DMS79 treated with DMSO at 0.1 percent for 48 hours (cell line): ENCODE measurements around the gene AUTS2.

ENCODE experiments used
- DNase-seq: peaks from one replicate; lab custom pipeline; 2025; lab: John Stamatoyannopoulos, UW

The AUTS2 gene

DNA sequence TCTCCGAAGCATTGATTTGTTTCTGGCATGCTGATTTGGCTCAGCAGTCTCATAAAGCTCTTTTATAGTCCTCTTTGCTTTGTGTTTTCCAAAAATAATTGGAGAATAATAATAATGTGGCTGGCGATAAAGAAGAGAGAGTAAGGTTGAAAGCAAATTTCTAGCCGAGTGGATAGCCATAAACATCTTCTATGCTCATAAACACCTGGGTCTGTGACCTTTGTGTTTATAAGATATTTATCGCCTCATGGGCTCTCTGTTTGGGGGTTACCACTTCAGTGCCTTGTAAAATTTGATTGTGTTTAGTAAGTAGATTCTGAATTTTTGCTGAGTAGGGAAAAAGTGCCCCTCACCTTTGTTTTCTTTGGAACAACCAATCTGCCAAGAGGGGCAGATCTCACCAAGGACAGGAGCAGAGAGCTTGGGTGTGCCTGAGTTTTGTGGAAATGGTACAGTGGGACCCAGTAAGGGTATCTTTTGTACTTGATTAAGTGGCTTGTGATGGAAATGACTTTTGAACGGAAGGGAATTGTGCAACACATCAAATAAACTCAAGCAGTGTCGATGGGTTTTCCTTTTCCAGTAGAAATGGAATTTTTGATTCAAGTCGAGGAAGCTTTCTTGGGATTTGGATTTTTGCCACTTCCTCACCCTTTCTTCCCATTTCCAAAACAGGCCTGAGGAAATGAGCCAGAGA, 220.5 kb downstream of the AUTS2 start:
- no peak for DNase-seq

DNA sequence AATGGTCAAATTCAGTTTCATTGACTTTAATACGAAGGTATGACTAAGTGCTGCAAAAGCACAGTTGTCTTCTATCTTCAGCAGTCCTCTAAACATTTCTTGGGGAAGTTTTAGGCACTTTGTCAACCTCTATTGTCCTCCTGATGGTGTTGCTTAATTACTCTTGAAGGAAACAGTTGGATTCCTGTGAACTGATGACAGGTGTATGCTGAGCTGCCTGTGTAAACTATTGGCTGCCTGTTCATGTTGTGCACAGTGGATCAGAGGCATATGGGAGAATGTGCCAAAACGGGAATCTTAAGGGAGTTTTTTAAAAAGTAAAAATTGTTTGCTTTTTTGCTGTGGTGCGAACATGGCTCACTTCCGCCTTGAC, 221.0 kb downstream of the AUTS2 start:
- no peak for DNase-seq

DNA sequence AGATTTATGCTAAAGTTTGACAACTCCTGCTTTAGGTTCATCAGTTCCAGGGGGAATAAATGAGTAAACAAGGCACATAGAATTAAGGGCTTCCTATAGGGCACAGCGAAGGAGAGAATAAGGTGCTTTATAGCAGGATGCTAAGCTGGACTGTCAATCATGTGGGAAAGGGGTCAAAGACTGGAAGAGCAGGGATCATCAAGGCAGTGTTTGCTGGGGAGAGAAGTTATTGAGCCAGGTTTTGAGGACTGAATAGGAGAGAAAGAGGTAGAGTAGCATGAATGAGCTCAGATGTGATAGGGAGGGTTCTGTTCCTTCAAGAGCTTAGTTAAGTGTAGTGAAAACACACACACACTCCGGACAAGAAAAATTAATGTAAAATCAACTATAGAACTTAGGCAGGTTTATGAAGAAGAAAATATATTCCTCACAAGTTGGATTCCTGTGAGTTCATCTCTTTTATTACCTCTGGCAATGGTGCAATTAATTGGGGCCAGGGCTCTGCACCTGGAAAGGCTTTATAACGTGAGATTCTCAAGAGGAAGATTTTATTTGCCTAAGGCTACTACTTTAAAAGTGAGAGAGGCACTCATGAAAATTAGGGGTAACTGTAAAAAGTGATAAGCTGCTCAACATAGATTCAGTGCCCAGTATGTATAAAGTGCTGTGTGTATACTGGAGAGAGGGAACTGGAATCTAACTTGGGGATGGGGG, 222.4 kb downstream of the AUTS2 start:
- DNase-seq: peak; percentile 86

DNA sequence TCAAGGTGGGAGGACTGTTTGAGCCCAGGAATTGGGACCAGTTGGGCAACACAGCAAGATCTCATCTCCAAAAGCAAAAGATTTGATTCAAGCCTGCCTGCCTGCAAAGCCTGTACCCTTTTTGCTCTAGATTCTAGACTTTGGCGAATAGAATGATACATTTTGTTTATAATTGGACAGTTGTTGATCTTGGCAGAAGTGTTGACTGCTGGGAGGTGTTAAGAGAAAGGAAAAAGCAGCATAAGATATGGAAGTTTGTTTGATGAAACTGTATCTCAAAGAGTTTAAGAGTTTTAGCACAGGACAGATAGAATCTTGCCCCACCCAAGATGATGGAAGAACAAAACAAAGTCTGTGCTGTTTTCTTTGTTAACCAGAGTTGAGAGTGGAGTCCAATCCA, 224.1 kb downstream of the AUTS2 start:
- no peak for DNase-seq

DNA sequence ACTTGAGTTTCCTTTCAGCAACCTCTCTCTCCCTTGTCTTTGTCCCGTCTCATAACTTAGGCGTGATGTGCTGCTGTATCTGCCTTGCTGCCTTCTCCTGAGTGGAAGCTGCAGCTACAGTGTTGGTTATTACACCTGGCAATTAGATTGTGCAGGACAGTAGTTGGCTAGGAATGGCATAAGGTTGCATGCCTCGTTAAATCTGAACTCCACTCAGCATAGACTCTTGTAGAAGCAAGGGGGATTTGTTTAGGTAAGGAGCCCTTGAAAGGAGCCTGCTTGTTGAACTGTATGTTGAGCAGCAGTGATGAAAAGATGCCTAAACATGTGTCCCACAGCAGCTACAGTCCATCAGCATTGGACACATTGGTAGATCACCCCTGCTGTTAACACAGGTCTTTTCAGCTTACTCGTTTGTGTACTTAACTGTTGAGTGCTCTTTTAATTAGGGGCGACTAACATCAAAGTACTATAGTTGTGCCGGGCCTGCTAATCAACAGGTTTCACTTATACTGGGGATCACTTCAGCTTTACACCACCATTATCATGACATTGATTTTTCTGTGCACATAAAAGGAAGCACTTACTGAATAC, 225.0 kb downstream of the AUTS2 start:
- peak; percentile 96 for DNase-seq

DNA sequence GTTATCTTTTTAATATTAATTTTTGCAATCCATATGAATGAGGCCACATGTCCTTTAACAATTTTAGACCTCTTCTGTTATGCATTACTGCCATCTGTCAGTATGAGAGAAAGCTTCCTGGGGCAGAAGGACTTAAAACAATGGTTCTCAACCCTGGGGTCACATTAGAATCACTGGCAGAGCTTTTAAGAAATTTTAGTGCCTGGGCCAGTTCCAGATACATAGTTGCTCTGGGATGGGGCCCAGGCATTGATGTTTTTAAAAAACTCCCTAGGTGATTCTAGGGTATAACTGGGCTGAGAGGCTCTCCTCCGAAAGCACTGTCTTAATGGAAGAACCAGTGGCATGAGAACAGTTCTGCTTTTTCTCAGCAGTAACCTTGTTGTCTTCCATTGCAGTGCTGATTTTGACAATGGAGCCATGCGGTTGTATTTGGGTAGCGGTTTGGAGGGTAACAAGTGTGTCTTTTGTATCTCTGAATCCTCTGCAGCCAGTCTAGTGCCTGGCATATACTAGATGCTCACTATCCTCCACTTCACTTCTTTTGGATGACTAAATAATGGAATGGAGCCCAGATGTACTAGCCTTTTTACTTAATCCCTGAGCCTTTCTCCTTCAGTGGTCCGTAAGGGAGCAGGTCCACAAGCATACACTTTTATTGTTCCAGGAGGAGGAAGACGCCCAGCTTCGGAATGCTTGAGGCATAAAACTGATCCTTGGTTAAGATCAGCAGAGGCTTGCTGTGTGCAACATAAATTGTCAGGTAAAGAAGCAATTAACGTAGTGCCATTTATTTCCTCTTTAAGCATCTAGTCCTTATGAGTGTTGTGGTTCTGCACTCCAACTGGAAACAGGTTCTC, 227.1 kb downstream of the AUTS2 start:
- peak; percentile 83 for DNase-seq

DNA sequence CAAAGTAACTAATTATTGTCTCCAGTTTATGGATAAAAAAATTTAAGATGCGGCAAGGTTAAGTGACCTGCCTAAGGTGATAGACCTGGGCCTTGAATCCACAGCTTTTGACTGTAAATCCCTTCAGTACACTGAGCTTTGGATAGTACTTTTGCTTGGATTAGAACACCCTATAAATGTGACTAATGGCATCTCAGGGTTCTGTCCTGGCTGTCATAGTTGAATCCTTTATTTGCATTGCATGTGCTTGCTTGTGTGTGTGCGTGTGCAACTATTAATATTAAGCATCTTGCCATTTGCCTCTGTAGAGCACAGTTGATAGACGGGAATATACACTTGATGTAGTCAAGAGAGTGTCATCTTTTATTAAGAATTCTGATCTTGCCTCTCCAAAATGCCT, 228.0 kb downstream of the AUTS2 start:
- peak; percentile 21 for DNase-seq

DNA sequence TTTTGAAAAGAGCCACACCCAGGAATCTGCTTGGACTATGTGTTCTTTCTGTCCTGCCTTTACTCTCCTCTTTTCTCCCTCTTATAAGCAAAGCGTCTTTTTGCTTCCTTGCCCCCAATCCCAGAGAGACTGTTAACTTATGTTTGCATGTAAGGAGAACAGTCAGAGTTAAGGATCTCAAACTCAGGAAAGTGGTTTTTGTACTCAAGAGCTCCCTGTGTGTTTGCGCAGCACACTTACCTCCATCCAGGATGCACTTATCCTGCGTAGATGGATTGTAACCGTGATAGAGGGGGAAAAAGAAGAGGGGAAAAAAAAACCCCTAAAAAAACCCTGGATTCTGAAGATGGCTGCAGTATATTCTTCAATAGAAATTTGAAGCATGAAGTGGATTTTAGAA, 228.9 kb downstream of the AUTS2 start:
- no peak for DNase-seq

DNA sequence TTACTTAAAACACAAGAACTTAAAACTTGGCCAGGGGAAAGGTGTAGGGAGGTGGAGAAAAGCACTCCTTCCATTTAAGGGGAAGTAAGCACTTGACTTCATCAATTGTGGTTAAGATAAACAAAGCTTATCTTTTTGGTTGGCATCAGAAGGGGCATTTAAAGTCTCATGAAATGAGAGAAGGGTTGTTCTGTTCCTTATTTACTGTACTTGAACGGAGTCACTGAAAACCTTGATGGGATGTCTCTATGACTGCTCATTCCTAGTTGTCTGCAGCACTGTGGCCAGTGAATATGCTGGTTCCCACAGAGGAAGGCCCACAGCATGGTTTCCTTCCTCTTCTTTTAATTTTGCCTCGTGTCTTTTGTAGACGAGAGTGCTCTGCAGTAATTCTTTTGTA, 229.3 kb downstream of the AUTS2 start:
- peak; percentile 98 for DNase-seq

DNA sequence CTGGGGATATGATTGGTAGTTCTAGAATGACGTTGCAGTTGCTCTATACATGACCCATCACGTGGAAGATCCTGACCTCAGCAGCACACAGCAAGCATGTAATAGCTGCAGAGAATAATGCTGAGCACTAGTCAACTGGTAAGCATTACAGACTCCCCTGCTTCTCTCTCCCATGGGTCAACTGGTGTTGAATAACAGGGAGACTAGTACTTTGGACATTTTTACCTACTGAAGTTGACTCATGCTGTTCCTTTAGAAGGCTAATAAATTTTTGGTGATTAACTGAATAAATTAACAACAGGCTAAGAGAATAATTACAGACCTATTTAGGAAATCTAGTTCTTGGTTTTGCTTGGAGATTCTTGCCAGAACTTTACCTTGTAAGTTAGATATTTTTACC, 234.1 kb downstream of the AUTS2 start:
- no peak for DNase-seq

DNA sequence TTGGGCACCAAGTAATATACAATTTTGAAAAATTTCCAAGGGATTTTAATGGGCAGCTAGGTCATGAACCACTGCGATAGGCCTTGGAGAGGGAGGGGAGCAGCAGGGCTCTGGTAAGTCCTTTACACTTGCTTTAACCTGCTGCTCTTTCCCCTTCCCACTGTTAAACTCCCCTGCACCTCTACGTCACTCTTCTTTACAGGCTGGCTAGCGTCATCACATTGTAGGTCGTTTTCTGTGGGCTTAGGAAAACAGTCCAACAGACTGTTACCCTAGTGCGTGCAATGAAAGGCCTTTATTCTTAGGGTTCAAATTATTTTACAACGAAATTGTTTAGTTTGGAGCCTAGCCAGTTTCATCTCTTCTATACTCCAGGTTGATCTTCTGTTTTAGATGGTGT, 235.7 kb downstream of the AUTS2 start:
- DNase-seq: peak; percentile 34

DNA sequence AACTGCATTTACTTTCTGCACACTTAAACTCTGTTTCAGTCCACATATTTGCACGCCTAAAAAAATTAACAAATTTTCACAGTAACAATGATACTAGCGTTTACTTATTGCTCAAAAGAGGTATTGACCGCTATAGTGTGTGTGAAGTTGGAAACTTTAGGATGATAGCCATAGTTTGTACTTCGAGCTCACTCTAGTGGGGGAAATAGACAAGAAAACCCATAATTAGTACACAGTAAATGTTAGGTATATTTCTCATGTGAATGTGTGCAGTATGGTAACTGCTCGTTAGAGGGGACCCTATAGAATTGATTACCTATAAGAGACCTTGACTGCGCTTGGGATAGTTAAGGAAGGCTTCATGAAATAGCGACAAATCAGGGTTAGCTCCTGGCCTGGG, 238.4 kb downstream of the AUTS2 start:
- no peak for DNase-seq

DNA sequence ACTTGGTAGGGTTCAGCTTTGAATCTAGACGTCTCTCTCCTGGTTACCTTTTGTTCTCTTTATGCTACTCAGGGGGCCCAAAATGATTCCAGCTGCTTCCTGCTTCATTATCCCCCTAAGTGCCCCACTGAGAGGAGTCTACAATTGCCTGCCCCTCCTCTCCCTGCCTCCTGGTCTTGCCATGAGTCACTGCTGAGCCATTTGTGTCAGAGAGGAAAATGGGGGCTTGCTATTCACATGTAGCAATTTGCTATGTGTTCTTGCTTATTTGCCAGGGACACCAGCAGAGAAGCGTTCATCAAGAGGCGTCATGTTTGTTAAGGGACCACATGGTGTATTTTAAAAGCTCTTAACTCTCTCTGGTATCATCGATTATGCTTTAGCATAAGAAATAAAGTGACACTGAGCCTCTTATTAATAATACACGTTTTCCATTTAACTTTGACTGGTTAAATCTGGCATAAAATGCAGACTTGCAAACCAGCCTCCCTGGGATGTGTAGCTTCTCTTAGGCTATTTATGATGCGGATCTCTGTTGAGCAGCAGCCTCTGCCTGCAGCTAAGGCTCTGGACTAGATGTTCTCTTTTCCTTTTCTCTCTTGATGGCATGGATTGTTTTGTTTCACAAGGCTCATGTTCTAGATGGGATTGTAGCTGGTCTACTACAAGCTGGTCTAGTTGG, 239.3 kb downstream of the AUTS2 start:
- peak; percentile 86 for DNase-seq

DNA sequence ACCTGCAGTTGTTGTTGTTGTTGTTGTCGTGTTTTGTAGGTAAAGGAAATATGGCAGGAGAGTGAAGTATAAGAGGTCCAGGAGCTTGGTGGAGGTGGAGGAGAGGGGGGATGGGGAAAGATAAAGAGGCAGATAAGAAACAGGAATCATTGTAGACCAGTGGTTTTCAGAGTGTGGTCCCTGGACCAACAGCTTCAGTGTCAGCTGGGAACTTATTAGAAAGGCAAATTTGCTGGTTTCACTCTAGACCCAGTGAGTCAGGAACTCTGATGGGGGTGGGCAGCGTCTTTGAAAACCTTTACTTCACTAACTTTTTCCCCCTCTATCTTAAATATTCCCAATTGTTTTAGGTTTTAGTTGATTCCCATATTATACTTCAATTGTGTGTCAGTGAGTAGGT, 241.5 kb downstream of the AUTS2 start:
- no peak for DNase-seq

DNA sequence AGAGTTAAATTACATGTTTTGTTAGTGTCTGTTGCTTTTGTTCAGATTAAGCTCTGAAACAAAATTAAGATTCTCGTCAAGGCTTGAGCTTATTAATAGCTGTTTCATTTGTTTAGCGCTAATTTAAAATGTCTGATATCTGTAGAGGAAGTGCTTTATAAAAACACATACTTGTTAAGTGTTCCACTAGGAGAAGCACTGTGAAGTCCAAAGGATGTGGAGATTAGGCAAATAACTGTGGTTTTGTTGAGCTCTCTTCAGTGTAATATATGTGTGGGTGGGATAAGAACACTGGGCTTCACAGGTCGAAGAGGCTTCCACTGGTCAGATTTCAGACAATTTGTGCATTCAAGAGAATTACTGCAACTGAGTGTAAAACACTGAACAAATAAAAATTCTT, 242.0 kb downstream of the AUTS2 start:
- no peak for DNase-seq

DNA sequence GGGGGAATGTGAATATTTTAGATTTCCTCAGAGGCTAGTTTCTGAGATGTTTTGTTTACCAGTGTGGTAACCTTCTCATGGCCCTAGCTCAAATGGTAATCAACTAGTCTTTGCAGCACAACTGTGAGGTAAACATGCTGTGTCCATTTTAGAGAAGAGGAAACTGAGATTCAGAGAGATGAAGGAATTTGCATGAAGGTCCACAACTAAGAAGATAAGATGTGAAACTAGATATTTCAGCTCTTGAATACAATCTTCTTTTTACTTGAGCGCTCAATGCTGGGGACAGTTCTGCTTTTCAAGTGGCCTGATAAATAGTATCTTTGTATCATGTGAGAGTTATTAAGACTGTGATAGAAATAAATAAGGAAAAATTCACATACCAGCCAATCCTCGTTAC, 245.4 kb downstream of the AUTS2 start:
- no peak for DNase-seq

DNA sequence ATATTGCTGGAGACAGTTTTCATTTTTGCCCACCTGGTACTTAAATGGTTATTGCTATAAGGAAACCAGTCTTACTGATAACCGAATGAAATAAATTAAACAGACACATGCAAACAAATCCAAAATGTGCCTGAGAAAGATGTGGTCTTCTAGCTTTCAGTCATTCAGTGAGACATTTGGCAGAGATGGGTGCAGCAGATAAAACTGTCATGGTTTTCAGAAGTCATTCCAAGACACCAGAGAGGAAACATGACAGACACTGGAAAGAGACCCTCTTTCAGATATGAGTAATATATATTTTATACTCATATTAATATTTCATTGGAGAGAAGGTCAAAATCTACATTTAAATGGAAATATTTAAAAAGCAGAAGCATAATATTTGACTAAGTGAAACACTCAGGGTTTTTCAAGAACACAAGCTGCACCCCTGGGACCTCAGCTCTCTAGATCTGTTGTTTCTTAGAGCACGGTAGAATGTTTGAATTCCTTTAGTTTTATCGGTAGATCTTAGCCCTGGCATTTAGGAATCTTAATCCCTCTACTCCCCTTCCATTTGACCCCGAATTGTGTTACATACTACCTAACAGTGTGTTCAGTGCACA, 246.1 kb downstream of the AUTS2 start:
- DNase-seq: no peak

DNA sequence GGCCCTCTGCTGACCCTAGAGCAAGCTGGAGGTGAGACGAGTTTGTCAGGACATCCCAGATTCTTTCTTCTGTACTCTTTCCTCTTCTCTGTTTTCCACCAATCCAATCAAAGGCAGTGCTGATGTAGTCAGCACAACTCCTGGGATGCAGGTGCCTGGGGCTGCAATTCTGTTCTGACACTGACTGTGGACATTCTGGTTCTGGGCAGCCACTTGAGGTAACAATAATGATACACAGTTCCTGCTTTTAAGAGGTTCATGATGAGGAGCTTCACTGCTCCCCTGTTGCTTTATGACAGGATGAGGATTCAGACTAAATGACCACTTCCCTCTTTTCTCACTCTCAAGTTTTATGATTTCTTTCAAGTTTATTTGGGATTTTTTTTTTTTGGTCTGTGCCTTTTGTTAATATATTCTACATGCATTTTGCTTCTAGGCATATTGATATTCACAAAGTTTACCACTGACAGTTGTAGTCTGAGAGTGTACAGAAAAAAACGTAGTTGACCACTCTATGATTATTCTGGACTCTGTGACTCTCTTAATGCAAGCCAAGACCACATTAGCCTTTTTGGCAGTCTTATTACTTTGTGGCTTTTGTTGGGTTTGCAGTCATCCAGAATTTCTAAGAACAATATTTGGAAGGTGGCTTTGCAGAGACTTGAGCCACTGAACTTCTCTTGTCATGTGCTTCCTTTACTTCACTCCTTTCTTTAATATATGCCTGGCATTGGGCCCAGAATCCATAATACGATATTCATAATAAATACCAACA, 247.6 kb downstream of the AUTS2 start:
- peak; percentile 56 for DNase-seq

DNA sequence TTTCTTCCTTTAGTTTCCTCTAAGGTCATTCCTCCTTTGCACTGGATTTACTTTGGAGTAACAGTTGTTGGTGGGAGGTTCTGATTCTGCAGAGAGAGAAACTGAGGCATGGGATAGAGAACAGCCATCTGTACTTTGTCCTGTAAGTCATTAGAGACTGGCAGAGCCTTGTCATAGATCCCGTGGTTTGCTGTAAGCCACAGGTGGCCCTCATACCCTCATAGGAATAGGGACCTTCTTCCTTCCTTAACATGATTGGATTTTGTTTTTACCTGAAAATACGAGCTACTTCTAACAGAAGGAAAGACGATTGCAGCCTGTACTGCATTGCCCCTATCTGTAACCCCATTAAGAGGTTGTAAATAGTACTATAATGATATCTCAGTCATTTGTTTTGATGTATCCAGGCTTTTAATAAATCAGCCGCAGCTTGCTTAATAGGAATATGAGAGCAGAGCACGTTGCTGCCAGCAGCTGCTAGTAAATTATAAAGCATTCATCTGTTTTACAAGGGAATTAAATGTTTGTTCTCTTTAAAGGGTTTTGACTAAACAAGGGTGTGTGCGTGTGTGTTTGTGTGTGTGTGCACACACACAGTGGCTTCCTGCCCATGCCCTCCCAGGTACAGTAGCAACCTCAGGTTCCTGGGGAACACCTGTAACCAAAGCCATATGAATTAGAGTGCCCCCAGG, 249.8 kb downstream of the AUTS2 start:
- peak; percentile 86 for DNase-seq

DNA sequence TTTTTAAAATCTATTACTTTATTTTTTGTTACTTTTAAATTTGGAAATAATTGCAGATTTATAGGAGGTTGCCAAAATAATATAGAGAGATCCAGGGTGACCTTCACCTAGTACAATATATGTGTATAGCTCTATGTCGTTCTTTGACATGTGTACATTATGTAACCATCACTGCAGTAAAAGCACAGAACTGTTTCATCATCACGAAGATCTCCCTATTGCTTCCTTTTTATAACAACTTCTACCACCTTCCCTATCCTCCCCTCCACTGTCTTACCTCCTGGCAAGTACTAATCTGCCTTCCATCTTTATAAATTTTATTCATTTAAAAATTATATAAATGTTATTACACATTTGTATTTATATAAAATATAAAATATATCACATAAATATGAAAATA, 251.0 kb downstream of the AUTS2 start:
- DNase-seq: no peak
